Esophagus squamous epithelium (tissue), 4 donors: ENCODE results near the gene XRCC3.

Source experiments
- POLR2A ChIP-seq, 4 donors: fragments of 450-650 bp; IDR thresholded peaks; one replicate each; pipeline ENCODE4 v1.6.1; 2017; ENCODE audit warnings: antibody characterized with exemption in 4 of 4, mild to moderate bottlenecking in 4 of 4, moderate library complexity in 3 of 4
- TF ChIP-seq, protein P1 (sequence below), 6 experiments: fragments of 450-650 bp in 4 of 6; fragments of 200-600 bp in 2 of 6; sonication (generic) in 2 of 6; IDR thresholded peaks; one replicate each; pipeline ENCODE4 v1.5.1; 2016 to 2019; ENCODE audit warnings: antibody characterized with exemption in 6 of 6, mild to moderate bottlenecking in 4 of 6, moderate library complexity in 4 of 6

DNA sequence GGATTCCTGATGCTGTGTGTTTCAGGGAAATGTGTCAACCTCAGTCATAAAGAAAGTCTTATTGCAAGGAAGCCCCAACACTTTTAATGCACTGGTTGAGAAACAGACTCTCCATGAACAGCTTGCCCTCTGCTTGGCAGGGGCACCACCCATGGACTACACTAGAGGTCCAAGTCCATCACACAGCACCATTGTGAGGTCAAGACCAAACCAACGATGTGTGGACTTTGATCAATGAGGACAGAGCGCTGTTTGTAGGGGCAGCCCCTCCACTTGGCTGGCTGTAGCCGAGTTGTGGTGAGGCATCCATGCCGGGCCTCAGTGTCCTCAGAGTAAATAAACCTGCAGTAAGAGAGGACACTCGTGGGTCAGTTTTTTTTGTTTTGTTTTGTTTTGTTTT, 30.2 kb upstream of the XRCC3 start:
- TF ChIP-seq, protein P1, sequence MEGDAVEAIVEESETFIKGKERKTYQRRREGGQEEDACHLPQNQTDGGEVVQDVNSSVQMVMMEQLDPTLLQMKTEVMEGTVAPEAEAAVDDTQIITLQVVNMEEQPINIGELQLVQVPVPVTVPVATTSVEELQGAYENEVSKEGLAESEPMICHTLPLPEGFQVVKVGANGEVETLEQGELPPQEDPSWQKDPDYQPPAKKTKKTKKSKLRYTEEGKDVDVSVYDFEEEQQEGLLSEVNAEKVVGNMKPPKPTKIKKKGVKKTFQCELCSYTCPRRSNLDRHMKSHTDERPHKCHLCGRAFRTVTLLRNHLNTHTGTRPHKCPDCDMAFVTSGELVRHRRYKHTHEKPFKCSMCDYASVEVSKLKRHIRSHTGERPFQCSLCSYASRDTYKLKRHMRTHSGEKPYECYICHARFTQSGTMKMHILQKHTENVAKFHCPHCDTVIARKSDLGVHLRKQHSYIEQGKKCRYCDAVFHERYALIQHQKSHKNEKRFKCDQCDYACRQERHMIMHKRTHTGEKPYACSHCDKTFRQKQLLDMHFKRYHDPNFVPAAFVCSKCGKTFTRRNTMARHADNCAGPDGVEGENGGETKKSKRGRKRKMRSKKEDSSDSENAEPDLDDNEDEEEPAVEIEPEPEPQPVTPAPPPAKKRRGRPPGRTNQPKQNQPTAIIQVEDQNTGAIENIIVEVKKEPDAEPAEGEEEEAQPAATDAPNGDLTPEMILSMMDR (IDR thresholded peaks at IDR 0.05): no peak
- no peak for TF ChIP-seq POLR2A (IDR thresholded peaks at IDR 0.05)
